Erythroblast (primary cell): ENCODE results near the gene DAAM1.

Experiments
- GATA1 ChIP-seq: IDR thresholded peaks from 2 replicates; pipeline ENCODE4 v1.6.1; 2011; ENCODE audit warnings: low read depth, mild to moderate bottlenecking, control low read depth, low read length, moderate library complexity
- POLR2A ChIP-seq: IDR thresholded peaks from 2 replicates; pipeline ENCODE4 v1.6.1; 2011; ENCODE audit warnings: mild to moderate bottlenecking, low read length

- TF ChIP-seq POLR2A (no peak), GATA1 (no peak)
Observed at GRCh38 chr14:59349258-59349701, 160.8 kb downstream of the DAAM1 start.
